Hematopoietic multipotent progenitor cell treated with erythropoietin and hydrocortisone succinate and interleukin-3 and kit ligand, for 4 days (in vitro differentiated cells): Measurements from ENCODE around the gene L1CAM.
A peak's percentile ranks its signal among the peaks of the same experiment; 100 is the strongest.

ENCODE experiments used
- DNase-seq: peaks from one replicate; pipeline ENCODE4 v3.0.0-alpha.2; 2015

Gene L1CAM

GRCh38 chrX:153862369-153863250 is 23.4 kb downstream of the L1CAM start:
- no peak for DNase-seq

DNA sequence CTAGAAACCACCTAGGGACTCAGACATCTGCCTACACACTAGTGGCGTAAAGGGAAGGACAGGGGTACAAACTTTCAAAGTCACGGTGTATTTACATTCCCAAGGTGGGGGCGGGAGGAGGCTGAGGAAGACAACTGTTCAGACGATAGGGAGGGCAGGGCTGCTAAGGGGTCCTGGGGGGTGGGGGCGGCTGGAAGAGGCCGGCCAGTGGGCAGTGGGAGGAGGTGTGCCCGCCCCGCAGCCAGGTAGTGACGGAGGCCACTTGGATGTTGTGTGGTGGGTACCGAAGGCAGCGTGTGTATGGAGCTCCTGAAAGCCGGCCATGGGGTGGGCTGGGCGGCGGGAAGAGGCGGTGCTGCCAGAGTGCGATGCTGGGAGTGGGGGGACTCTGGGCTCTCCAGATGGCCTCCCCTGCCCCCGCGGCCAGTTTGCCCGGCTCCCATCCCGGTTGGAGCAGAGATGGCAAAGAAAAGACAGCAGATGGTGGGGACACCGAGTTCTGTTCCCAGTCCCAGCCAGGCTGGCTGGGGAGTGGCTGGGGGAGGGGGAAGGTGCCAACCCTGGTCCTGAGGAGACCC is 24.2 kb downstream of the L1CAM start:
- DNase-seq, result no peak

- DNase-seq, result no peak
Measured at GRCh38 chrX:153861151-153861550, 24.8 kb downstream of the L1CAM start.

GRCh38 chrX:153857348-153857903 is 28.5 kb downstream of the L1CAM start:
- DNase-seq, result no peak

DNA sequence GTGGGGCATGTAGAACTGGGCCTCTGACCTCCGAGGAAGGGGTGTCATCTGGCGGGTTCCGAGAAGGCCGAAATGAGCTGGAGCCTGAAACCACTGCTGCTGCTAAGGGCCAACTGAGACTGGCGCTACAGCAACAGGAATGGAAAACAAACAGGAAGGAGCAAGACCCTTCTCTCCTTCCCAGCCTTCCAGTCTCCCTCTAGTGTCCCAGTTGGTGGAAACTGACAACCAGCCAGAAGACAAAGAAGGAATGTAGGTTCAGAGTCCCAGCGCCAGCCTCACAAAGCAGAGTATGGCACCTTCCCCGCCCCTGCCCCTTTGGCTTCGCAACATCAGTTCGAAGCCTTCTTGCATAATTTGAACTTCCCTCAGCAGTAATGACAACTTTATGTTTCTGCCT is 31.3 kb downstream of the L1CAM start:
- DNase-seq, result no peak

- no peak for DNase-seq
Measured at GRCh38 chrX:153853902-153854267, 32.1 kb downstream of the L1CAM start.

DNA sequence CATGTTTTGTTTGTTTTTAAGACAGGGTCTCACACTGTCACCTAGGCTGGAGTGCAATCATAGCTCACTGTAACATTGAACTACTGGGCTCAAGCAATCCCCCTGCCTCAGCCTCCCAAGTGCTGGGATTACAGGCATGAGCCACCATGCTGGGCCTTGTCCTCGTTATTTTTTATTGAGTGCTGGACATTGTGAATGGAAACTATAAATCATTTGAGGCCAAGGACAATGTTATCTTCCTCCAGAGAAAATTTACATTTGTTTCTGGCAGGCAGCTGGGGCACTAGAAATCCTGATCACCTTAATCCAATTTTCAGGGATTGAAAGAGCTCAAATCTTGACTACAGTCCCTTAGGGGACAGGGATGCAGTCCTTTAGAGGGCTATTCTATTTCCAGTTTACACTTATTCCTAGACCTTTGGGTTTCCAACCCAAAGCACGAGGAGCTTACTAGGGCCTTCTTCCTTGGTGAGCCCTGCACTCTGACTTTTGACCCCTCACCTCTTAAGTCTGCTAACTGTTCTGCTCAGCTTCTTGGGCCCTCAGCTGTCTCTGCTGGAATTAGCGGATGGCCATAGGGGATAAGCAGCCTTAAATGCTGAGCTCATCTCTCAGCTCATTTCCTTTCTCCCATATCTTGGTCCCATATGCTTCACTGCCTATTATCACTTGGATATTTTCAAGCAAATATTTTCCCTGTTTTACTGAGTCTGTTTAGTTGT is 32.6 kb downstream of the L1CAM start:
- no peak for DNase-seq

DNA sequence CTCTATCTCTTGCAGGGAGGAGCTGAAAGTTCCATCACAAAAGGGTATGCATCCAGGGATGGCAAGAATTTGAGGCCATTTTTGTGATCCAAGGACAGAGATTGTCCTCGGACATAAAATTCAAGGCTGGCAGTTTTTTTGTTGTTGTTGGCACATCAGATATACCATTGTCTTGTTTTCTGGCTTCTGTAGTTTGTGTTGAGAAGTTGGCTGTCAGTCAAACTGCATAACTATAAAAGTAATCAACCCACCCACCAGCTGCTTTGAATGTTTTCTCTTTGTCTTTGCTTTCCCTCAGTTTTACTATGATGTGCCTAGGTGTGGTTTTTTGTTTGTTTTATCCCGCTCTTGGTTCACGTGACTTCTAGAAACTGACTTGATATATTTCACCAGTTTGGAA is 34.0 kb downstream of the L1CAM start:
- no peak for DNase-seq

DNA sequence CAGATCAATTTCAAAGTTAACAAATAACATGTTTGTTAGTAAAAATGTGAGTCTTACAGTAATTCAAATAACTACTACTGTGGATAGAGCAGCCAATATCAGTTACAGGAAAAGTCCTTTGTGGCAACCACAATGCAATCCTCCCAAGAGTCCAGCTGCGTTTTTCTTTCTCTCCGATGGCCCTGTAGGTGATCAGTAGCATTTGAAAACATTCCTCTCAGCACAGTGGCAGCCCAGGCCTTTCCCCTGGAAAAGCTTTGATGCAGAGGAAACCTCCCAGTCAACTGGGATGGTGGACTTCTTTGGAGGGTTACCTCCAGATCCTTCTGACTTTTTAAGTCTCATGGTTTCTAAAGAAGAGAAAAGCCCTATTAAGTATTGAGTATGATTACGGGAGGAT is 37.6 kb downstream of the L1CAM start:
- no peak for DNase-seq

GRCh38 chrX:153845842-153846241 is 40.1 kb downstream of the L1CAM start:
- no peak for DNase-seq

GRCh38 chrX:153845195-153845594 is 40.8 kb downstream of the L1CAM start:
- DNase-seq, result no peak

GRCh38 chrX:153844509-153845082 is 41.4 kb downstream of the L1CAM start:
- DNase-seq, result no peak

DNA sequence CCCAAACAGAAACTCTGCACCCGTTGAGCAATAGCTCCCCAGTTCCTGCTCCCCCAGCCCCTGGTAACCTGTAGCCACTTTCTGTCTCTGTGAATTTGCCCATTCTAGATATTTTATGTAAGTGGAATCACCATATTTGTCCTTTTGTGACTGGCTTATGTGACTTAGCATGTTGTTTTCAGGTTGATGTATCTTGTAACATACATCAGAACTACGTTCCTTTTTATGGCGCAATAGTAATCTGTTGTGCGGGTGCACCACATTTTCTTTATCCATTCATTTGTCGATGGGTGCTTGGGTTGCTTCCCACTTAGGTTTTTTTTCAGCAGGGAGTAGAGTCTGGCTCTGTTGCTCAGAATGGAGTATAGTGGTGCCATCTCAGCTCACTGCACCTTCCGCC is 49.1 kb downstream of the L1CAM start:
- no peak for DNase-seq

GRCh38 chrX:153832728-153833127 is 53.2 kb downstream of the L1CAM start:
- no peak for DNase-seq

DNA sequence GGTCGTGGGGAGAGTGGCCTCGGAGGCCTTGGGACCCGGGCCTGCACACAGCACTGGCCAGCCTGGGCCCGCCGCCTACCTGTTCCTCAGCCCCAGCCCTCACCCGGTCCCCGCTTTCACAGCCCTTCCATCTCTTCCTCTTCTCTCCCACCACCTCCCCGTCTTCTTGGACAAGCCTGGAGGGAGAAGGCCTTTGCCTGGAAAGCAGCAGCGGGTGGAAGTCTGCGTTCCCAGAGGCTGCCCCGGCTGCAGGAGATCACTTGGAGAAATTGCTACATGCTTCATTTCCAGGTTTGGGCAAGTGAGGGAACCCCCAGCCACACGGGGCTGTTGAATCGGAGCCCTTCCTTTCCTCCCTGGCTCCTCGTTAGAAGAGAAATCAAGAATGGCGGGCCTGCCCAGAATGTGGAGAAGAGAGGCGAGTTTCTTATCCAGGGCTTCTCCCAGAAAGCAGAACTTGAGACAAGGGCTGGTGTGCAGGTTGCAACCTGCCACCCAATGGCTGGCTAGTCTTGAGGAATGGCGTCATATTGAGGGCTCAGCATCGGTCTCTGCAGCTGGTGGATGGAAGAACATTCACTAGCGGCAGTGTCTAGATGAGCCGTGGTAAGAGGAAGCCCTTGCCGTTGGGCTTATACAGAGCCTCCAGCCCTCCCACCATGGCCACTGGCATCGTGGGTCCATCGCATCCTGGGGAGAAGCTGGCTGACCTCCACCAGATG is 54.4 kb downstream of the L1CAM start:
- DNase-seq, result peak; percentile 21

GRCh38 chrX:153830640-153831428 is 55.1 kb downstream of the L1CAM start:
- no peak for DNase-seq

GRCh38 chrX:153829799-153830639 is 56.0 kb downstream of the L1CAM start, which contains the start of gene PDZD4:
Gene PDZD4 (minus strand): TSS chrX:153830544. CDS start chrX:153830298, 246 bp downstream.
- no peak for DNase-seq

DNA sequence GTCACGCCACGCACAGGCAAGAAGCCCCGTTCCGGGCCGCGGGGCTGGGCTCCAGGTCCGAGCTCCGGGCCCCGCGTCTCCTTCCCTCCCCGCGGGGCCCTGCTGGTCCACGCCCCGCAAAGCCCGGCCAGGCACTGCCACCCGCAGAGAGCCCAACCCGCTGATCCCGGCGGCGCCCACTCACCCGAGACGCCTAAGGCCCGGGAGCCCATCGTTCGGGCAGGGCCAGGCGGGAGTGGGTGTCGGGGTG is 56.5 kb downstream of the L1CAM start:
- DNase-seq, result no peak

DNA sequence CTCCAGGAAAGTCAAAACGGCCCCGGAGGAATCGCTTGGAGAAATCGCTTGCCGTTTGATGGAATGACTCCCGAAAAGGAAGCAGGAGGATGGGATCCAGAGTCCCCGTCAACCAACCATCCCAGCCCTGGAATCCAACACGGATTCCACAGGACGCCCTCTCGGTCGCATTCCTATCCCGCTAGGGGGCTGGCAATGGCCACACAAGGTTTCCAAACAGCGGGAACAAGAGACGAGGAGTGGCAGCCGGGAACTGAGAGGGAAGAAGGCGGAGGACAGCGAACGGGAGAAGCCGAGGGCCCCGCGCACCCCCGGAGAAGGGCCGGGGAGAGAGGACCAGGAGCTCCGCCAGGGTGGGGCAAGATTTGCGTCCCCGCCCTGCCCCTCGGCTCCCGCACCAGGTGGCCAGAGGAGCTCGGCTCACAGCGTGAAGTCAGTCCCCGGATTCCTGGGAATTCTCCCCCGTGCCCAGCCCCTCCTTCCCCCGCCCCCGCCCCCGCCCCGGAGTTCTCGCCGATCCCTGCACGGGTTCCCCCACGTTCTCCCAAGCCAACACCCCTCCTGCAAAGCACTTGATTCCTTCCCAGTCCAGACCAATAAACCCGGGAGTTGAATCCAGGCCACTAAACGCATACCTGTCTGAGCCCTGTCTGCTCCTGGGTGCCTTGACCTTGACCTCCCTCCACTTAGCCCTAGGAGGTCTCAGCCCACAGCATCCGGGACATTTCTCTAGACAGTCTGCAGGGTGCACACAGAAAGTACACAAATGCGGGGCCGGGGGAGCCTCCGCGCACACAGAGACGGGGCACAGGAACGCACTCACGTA is 57.0 kb downstream of the L1CAM start:
- no peak for DNase-seq

DNA sequence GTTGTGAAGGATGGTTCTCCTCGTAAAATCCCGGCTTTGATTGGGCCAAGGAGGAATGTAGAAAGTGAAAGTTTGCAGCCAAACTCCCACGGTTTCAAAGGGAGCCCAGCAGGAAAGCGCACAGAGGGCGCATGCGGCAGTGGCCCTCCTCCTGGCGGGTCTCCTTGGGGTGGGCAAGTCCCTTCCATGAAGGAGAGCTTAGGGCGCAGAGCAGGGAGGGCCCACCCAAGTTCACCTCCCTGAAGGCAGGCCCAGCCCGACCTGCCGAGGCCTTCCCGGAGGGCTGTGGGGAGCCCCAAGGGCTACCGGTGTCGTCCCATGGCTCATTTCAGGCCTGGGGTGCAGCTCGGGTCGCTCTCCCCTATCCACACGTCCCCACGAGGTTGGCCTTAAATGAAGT is 57.7 kb downstream of the L1CAM start:
- DNase-seq, result no peak
